ENCODE results near the gene WNT16. TPM values are rescaled to one million over a fixed set of nuclear protein-coding genes. Genes with fewer than 3 reads are reported as not detected.
"Not testable (repeated sequence)": the region's sequence is repeated elsewhere in the genome, so short reads cannot be mapped to it uniquely, and the experiment has no call there.

WNT16 gene
- total RNA-seq, 2 donors from 2014 or later: not detected

DNA sequence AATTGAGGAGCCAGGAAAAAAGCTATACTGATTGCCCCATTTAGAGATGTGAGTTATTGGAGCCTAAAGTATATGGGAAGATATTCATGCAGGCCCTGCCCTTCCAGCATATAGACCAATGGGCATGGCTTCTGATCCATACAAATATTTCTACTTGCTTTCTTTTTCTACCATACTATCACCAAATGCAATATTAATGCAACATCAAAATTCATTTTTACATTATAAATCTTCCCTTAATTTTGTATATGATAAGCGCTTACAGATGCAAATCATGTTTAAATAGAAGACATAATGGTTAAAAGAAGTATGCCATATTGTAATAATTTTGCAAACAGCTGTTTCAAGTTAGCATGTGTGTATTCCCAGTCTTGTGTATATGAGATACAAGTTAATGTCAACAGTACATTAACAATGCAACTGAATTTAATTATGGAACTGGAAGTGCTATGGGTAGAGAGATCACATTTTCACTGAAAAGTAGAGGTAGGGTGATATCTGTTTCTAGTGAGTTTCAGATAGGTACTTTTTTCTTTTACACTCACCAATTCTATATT, 24.6 kb upstream of the WNT16 start:
- no peak for DNase-seq
- intact Hi-C loops (cut with DNase I, micrococcal nuclease): no loop called here
- ATAC-seq: no peak

DNA sequence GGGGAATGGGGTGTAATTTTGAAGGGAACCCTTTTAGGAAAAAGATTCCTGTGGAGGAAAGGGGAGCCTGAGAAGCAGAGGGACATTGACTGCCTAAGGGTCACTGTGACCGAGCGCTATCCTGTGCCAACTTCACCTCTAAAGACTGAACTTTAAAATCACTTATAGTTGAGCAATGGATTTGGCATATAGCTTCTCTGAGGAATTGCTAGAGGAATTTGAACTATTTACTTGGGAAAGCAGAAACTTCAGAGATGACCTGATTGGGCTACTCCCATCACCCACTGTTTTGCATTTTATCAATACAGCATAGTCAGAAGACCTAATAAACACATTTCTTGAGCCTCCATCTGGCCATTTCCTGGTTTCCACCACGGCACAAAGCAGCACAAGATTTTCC, 23.7 kb upstream of the WNT16 start:
- ATAC-seq (no peak), DNase-seq (no peak)
- intact Hi-C loops (cut with DNase I, micrococcal nuclease): no loop called here

DNA sequence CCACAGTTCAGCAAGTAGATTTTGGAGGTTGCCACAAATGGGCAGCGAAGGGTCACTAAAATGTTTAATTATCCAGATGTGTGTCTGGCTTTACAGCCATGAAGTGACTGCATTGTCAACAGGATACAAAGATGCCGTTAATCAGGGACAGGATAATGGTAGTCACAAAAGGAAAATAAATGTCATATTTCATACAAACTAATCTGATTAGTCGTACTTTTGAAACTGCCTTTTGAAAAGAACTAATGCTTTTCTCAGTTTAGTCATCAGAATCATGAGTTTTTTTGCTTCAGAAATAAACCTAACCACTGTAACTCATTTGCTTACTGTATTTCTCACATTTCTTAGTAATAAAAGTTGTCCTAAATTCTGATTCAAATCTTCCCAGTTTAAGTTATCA, 22.2 kb upstream of the WNT16 start:
- no peak for ATAC-seq
- no peak for DNase-seq
- intact Hi-C loops (cut with DNase I, micrococcal nuclease): no loop called here

DNA sequence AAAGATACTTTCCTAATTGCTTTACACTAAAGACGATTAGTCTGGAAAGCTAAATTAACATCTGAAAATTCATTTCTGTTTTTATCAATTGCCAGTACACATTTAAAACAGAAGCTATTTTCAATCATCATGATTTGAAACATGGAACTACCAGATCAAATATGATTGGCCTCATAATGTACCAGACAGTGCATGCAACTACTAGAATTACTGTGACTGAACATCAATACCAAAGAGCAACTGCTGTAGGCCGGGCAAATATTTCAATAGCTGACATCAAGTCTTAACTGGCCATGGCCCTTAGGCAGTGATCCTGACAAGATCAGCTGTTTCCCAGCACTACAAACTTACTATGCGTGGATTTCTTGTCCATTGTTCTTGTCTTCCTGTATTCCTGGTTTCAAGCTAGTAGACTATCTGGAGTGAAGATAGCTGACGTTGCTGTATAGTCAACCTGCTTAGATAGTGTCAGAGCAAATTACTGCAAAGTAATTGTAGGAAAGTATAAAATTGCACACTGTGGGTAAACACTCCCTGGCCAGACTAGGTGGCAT, 21.7 kb upstream of the WNT16 start:
- ATAC-seq: no peak
- intact Hi-C loops (cut with DNase I, micrococcal nuclease): no loop called here
- DNase-seq: no peak

DNA sequence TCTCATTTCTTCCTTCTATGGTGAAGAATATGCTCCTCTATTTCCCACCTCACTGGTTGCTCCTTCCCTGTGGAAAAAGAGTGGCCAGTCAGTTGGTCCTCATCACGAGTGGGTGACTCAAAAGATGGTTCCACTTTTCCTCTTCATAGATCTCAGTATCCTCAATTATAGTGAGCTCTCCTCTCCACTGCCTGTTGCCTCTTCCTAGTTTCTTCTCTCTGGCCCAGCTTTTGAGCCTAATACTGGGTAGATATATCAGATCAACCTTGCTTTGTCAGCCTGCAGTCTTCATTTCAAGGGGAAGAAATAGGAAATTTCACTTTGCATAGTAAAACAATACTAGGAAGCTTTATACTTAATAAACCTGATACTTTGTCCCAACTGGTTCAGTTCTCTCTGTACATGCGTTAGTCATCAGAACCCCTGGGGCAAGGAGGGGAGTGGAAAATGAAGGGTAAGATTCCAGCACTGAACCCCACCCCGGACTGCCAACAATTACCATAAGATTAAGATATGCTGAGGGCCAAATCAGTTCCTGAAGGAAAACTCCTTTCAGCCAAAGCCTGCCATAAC, 15.5 kb upstream of the WNT16 start:
- peak; percentile 69 for ATAC-seq
- no peak for DNase-seq
- intact Hi-C loops (cut with DNase I, micrococcal nuclease): no loop called here

DNA sequence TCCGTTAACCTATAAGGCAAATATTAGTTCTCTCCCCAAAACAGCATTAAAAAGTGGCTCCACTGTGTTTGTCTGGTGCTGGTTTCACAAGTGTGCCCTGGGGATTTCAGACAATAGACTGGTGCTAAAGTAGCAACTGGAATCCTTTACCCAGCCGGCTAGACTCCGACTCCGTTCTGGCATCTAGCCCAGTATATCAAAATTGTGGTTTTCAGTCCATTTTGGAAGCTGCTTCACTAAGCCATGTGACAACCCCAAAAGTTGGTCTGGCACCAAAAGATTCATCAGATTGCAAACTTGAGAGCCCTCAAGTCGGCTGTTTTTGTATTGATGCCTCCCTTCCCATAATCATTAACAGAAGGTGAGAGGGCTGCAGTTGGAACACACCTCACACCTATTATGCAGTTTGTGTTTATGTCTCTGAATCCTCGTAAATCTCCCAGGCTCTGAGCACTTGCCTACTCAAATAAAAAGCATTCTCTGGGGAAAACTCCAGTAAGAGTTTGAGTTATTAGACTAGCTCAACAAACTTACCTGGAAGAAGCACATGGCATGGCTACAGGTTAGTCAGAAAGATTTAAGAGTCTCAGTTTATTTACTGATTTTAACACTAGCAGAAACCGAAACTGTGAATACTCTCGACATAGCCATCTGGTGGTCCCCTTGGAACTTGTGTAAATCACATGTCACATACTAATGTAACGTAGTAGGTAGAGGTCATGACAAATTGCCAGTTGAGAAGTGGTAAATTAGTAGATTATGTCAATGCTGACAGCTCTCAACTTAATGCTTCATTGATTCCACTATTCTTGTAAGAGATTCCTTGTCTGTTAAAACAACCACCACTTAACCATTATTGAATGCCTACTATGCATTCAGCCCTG, 14.8 kb upstream of the WNT16 start:
- peak; percentile 98 for ATAC-seq
- peak in 1 of 2 donors; percentile 17 for DNase-seq
- intact Hi-C loops (cut with DNase I, micrococcal nuclease): no loop called here

DNA sequence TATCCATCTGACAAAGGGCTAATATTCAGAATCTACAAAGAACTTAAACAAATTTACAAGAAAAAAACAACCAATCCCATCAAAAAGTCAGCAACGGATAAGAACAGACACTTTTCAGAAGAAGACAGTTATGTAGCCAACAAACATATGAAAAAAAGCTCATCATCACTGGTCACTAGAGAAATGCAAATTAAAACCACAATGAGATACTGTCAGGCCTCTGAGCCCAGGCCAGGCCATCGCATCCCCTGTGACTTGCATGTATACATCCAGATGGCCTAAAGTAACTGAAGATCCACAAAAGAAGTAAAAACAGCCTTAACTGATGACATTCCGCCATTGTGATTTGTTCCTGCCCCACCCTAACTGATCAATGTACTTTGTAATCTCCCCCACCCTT, 13.6 kb upstream of the WNT16 start:
- ATAC-seq; DNase-seq; intact Hi-C loops (cut with DNase I, micrococcal nuclease): not testable (repeated sequence)

DNA sequence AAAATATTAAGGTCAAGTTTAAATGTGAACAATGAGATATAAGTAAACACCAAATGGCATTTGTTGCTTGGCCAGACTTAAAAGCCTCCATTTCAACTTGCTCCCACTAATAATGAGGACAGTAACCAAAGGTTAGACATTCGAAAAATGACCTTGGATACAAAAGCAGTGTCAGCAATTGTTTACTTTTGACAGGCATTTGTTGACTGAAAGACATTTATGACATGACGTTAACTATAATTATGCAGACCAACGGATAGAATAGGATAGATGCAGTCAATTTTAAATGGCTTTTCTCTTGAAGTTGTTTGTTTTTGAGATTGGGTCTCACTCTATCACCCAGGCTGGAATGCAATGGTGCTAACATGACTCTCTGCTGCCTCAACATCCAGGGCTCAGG, 6.3 kb upstream of the WNT16 start:
- DNase-seq (no peak), ATAC-seq (no peak)
- intact Hi-C loops (cut with DNase I, micrococcal nuclease): no loop called here

DNA sequence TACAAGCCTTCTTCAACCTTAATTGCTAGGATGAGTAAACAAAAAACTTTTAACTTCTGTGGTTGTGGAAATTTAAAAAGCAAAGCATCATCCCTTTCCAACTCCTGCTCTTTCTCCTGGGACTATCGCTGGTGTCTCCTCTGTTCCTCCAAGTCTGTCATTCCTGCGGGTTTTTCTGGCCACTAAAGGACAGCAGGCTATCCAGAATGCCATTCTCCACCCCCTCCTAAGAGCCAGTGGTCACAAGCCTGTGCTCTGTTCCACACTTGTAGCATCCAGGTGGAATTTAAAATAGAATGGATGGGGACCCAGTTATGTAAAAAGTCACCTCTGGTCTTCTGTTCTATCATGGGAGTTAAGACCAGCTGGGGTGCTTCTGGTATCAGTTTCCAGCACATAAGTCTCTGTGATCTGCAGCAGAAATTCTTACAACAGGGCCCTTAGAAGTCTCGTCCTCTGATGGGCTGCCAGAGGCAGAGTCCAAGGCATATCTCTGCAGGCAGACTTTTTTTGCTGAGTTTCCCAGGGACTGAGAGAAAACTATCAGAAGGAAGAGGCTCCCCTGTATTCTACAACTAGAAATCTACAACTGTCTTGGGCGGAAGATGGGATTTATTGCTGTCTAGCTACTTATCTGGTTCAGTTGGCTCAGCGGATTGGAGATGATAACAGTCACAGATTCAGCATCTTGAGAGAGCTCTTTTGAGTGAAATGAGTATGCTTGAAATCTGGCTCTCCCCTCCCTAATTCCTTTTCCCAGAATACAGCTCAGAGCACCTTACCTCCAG, 5.1 kb upstream of the WNT16 start:
- intact Hi-C loops (cut with DNase I, micrococcal nuclease): no loop called here
- DNase-seq (no peak), ATAC-seq (no peak)

DNA sequence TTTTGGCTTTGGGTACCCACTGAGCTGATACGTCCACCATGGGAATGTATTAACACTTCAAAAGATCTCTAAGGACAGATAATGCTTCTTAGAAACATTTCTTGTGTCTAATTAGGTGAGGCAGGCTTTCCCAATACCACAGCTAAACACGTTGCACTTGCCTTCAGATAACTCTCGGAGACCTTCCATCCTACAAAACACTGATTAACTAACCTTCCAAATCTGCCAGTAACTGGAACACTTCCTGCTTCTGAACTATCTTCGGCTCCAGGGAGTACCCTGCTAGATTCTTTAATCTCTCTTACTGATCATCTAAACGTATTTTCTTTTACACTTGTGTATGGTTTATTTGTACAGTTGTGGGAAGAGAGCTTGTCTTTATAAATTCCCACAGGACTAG, 1.1 kb upstream of the WNT16 start:
- ATAC-seq (peak; percentile 47), DNase-seq (no peak)
- intact Hi-C loops (cut with DNase I, micrococcal nuclease): no loop called here

DNA sequence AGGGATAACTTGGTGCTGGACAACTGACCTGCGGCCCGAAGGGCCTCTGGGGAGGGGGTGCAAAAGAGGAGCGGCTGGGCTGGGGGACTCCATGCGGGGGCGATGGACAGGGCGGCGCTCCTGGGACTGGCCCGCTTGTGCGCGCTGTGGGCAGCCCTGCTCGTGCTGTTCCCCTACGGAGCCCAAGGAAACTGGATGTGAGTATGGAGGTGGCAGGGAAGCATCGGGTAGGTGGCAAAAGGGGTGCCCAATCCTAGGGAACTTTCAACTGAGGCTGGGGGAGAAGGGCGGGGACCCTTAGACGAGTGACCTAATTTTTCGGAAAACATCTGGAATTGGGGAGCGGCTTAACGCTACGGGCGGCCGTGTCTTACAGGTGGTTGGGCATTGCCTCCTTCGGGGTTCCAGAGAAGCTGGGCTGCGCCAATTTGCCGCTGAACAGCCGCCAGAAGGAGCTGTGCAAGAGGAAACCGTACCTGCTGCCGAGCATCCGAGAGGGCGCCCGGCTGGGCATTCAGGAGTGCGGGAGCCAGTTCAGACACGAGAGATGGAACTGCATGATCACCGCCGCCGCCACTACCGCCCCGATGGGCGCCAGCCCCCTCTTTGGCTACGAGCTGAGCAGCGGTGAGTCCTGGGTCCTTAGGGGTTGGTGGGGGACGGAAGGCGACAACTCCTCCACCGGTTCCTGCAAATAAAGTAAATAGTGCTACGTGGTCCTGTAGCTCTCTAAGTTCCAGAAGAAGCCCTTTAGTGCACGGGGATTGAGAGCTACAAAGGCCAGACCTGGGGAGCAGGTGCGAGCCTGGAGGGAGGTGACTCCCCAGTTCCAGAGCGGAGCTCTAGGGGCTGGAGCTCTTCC, 622 bp downstream of the WNT16 start:
- peak in 1 of 2 donors; percentile 56 for DNase-seq
- intact Hi-C loops (cut with DNase I, micrococcal nuclease): no loop called here
- peak; percentile 78 for ATAC-seq

DNA sequence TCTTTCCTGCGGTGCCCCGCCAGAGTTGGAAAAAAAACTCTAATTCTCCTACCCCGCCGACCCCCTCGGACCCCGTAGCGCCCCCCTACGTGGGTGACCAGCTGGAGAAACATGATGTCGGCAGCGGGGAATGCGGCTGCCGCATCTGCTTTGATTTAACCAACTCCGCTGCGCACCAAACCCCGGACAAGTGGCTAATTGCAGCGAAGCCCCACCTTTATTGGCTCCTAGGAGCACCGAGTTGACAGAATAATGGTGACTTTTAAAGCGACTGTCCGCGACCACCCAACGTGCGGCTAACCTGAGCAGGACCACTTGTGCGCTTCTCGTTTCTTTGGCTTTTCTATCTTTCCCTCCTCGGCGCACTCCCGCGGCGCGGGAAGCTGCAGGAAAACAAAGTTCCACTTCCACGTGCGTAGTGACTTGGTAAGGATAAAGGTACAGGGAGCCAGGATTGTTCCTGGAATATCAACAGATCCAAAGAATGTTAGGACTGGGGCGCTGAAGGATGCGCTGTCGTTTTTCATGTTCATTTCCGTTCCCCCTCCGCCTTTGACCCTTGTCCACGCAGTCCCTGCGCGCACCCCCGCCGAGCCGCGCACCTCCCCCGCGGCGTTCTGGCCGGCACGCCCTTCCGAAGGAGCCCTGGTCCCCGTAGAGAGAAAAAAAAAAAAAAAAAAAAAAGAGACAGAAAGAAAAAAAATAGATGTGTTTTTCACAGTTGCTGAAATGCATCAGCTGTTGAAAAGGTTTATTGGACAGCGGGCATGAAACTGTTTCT, 1.4 kb downstream of the WNT16 start:
- ATAC-seq (peak; percentile 58), DNase-seq (peak in 1 of 2 donors; percentile 29)
- intact Hi-C loops (cut with DNase I, micrococcal nuclease): no loop called here

DNA sequence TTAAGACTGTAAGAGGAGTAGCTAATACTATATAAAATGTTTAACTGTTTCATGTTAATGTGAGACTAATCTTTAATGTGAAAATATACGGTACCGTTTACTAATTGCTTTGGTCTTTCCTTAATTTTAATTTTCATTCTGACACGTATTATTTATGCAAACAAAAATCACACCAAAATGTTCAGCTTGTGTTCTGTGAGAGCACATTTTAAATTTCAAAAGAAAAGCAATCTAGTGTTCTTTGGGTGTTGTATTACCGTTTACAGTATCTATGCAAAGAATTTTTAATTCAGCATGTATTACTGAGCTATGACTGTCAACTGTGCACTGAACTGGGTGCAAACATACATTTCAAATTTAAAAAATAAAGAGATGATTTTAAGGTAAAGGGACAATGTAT, 2.2 kb downstream of the WNT16 start:
- DNase-seq: no peak
- ATAC-seq: no peak
- intact Hi-C loops (cut with DNase I, micrococcal nuclease): no loop called here

DNA sequence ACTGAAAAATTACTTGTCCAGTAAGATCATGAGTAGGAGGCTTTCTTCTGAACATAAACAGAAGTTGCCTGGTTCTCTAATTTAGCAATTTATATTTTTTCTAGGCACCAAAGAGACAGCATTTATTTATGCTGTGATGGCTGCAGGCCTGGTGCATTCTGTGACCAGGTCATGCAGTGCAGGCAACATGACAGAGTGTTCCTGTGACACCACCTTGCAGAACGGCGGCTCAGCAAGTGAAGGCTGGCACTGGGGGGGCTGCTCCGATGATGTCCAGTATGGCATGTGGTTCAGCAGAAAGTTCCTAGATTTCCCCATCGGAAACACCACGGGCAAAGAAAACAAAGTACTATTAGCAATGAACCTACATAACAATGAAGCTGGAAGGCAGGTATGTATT, 2.8 kb downstream of the WNT16 start:
- DNase-seq: no peak
- ATAC-seq: no peak
- intact Hi-C loops (cut with DNase I, micrococcal nuclease): no loop called here

DNA sequence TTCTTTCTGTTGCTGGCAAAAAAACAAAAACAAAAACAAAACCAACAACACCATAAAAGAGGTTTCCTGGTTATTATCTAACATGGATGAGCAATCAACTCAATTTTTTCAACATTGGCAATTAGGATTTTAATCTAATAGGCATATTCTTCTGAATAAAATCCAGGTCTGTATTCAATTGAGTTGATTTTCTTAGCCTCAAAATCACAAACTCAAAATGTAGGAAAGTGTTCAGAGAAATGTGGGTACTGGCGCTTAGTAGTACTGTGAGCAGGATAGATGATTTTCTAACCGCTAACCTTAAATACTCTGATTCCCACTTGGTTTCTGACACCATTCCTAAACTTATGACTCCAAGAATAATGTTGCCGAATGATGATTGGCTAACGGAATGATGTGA, 5.6 kb downstream of the WNT16 start:
- DNase-seq (no peak), ATAC-seq (no peak)
- intact Hi-C loops (cut with DNase I, micrococcal nuclease): no loop called here

DNA sequence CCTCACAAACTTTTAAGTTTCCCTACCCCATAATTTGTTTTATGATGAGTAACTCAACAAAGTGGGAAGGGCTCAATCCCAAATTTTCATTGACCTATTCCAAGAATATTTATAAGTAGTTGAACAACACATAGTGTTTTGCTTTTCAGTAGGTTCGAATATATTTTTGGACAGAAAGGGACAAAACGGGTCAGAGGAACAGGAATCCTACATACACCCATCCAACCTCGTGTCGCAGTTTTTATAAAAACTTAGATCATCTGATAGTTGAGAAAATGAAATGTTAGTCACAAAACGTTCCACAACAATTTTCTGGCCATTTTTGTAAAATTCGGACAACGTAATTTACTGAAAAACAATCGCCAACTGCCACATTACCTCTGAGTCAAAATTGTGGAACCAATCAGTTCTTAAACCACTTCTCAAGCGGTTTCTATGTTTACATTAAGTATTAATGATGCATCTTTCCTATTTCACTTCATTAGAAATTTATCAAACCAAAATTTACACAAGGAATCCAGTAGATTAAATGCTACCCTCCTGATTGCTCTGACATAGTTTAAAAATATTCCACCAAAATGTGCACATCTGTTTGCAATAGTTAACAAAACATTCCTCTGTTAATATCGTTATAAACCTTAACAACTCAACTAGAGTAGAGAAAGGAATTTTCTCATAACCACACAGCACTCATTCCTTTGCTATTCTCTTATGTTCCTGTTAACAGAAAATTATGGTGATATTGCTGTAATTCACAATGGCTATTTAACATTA, 6.3 kb downstream of the WNT16 start:
- intact Hi-C loops (cut with DNase I, micrococcal nuclease): no loop called here
- no peak for DNase-seq
- ATAC-seq: no peak

DNA sequence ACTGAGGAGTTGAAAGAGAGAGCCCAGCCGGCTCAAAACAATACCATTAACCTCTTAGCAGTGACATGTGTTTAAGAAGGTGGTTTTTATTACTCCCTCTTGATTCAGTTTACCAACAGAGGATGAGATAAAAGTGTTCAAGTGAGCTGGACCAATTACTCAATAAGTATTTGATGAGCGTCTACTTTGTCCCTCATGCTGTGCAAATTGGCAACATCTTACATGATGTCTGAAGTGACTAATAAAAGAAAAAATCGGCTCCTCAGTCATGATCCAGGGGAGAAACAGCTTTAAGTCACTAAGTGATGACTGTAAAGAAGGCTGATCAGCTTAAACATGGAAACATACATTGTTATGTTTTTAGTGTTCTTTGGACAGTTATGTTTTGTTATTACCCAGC, 7.8 kb downstream of the WNT16 start:
- no peak for DNase-seq
- no peak for ATAC-seq
- intact Hi-C loops (cut with DNase I, micrococcal nuclease): no loop called here

All from left colon (tissue), 2 donors.